ENCODE data around the gene FMO5.
"Not testable (repeated sequence)": the region's sequence is repeated elsewhere in the genome, so short reads cannot be mapped to it uniquely, and the experiment has no call there.

The FMO5 gene

GRCh38 chr1:147225193-147225730, at the start of gene FMO5:
Gene FMO5, minus strand, starts transcription at chr1:147225339. Its CDS starts 310 bp downstream, at chr1:147225029.
- DNase-seq (ENCODE audit: low read depth in 2 of 2), result peak; percentile 20

- no peak for DNase-seq (ENCODE audit: low read depth in 2 of 2)
Measured at GRCh38 chr1:147273409-147274336, 48.5 kb upstream of the FMO5 start.

- DNase-seq (ENCODE audit: low read depth in 2 of 2), result no peak
Measured at GRCh38 chr1:147272042-147272441, 46.9 kb upstream of the FMO5 start.

GRCh38 chr1:147270721-147271120, 45.6 kb upstream of the FMO5 start:
- no peak for DNase-seq (ENCODE audit: low read depth in 2 of 2)

- no peak for DNase-seq (ENCODE audit: low read depth in 2 of 2)
Measured at GRCh38 chr1:147267711-147268110, 42.6 kb upstream of the FMO5 start.

- DNase-seq (ENCODE audit: low read depth in 2 of 2), result no peak
Measured at GRCh38 chr1:147266381-147266780, 41.2 kb upstream of the FMO5 start.

GRCh38 chr1:147264158-147264768, 39.1 kb upstream of the FMO5 start:
- no peak for DNase-seq (ENCODE audit: low read depth in 2 of 2)

- DNase-seq (ENCODE audit: low read depth in 2 of 2), result no peak
Measured at GRCh38 chr1:147260956-147261355, 35.8 kb upstream of the FMO5 start.

GRCh38 chr1:147252540-147252939, 27.4 kb upstream of the FMO5 start:
- no peak for DNase-seq (ENCODE audit: low read depth in 2 of 2)

- no peak for DNase-seq (ENCODE audit: low read depth in 2 of 2)
Measured at GRCh38 chr1:147247656-147248238, 22.6 kb upstream of the FMO5 start.

- no peak for DNase-seq (ENCODE audit: low read depth in 2 of 2)
Measured at GRCh38 chr1:147246910-147247655, 21.9 kb upstream of the FMO5 start.

- no peak for DNase-seq (ENCODE audit: low read depth in 2 of 2)
Measured at GRCh38 chr1:147246044-147246690, 21.0 kb upstream of the FMO5 start.

GRCh38 chr1:147245586-147246021, 20.5 kb upstream of the FMO5 start:
- DNase-seq (ENCODE audit: low read depth in 2 of 2), result no peak

GRCh38 chr1:147245129-147245528, 20.0 kb upstream of the FMO5 start:
- DNase-seq (ENCODE audit: low read depth in 2 of 2), result no peak

- DNase-seq (ENCODE audit: low read depth in 2 of 2), result no peak
Measured at GRCh38 chr1:147243841-147244240, 18.7 kb upstream of the FMO5 start.

GRCh38 chr1:147243228-147243685, 18.1 kb upstream of the FMO5 start:
- peak in 1 of 2 donors; percentile 9 for DNase-seq (ENCODE audit: low read depth in 2 of 2)

GRCh38 chr1:147242449-147243227, 17.5 kb upstream of the FMO5 start, which contains the start of gene CHD1L:
Gene CHD1L, plus strand, starts transcription at chr1:147242684. Its CDS starts 20 bp downstream, at chr1:147242704.
- peak; percentile 86 to 87 for DNase-seq (ENCODE audit: low read depth in 2 of 2)

GRCh38 chr1:147241934-147242448, 16.9 kb upstream of the FMO5 start:
- no peak for DNase-seq (ENCODE audit: low read depth in 2 of 2)

- DNase-seq (ENCODE audit: low read depth in 2 of 2), result not testable (repeated sequence)
Measured at GRCh38 chr1:147240131-147240721, 15.1 kb upstream of the FMO5 start.
